Left colon (tissue), 2 donors: Measurements from ENCODE around the gene ETFBKMT. TPM values are rescaled to one million over a fixed set of nuclear protein-coding genes. Genes with fewer than 3 reads are reported as not detected.

ENCODE experiments used
- ATAC-seq: fragments of 200-7000 bp; cut with Tn5 transposase; one replicate; pipeline ENCODE4 v1.9.1; 2020; ENCODE audit warnings: mild to moderate bottlenecking, moderate library complexity
- DNase-seq, 2 donors: peaks; one replicate each; pipeline ENCODE4 v3.0.0-alpha.2; 2020
- intact Hi-C, 2 donors: fragments of 100-400 bp; cut with DNase I in 1 of 2; cut with micrococcal nuclease in 1 of 2; formaldehyde crosslinking; loops; one replicate each; pipeline versions ENCODE4 v1.11.2 to v1.14.0; 2022; cut with DNase I, micrococcal nuclease
- long read RNA-seq: library from polyadenylated mRNA; unstranded; transcript quantifications from one replicate; pipeline ENCODE4 v2.0.0, GENCODE V29; 2021
- total RNA-seq, 2 donors: library from RNA; stranded (reverse); fragmentation: NEBNext Ultra II Directional; extraction: Animal tissue kit (Norgen Biotek cat#: 25700); gene quantifications; one replicate each; pipeline ENCODE4 v1.2.1, GENCODE V29; 2021
- donor health status: DM: no; HTN: no; CAD: no.
- donor health status: DM: yes; HTN: yes; CAD: no.

Gene ETFBKMT, protein sequence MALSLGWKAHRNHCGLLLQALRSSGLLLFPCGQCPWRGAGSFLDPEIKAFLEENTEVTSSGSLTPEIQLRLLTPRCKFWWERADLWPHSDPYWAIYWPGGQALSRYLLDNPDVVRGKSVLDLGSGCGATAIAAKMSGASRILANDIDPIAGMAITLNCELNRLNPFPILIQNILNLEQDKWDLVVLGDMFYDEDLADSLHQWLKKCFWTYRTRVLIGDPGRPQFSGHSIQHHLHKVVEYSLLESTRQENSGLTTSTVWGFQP
- 1 to 10 TPM; 2.9 to 5.2 TPM for total RNA-seq
- long read RNA-seq, result 0 reads

DNA sequence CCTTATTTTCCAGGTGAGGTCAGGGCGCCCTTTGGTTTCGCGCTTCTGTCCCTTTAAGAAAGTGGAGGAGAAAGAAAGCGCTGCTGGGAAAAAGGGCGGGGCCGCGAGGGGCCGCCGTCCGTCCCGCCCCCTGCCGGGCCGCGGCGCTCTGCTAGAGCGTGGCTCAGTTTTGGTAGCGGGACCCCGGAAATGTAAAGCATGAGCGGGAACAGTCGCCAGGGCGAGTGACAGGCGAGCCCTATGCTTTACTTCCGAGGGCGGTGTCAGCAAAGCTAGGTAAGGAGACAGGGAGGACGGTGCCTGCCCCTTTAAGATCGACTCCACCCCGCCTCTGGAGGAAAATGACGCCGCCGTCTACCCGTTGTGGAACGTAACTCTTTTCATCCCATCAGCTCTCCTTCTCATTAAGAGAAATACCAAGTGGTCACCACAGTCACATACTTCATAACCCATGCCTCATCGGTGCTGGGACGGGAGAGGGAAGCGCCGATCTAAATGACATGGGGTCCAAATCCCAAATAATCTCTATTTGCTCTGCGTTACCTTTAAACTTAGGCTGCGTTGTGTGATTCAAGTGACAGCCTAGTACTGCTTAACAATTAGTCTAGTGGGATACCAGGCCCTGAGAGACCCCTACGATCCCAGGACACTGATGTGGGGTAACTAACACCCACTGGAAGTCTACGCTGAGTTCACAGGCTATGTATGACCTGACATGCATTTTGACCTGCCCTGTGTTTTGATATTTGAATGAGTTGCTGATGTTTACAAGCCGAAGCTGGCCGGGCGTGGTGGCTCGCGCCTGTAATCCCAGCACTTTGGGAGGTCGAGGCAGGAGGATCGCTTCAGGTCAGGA lies at the start of gene ETFBKMT:
TSS of gene ETFBKMT (plus strand) at position 602 of the 856 bp plus-strand sequence. CDS start 2,266 bp downstream, outside the sequence.
- peak; percentile 94 for ATAC-seq
- intact Hi-C loops, result loop anchor here in 1 of 2 donors (10.0 kb wide), 1 partner anchor 645 kb away; no protein-coding TSS in a partner anchor
- DNase-seq, result peak; percentile 91 to 95

DNA sequence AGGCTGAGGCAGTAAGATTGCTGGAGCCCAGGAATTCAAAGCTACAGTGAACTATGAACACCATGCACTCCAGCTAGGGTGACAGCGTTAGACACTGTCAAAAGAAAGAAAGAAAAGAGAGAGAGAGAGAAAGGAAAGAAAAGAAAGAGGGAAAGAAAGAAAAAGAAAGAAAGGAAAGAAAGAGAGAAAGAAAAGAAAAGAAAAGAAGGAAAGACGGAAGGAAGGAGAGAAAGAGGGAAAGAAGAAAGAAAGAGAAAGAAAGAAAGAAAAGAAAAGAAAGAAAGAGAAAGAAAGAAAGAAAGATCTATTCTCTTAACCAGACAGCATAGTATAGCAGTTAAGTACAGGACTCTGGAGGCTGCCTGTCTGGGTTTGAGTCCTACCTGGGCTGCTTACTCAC lies 46.7 kb upstream of the ETFBKMT start:
- ATAC-seq (no peak), DNase-seq (no peak)
- intact Hi-C loops, result no loop called here

DNA sequence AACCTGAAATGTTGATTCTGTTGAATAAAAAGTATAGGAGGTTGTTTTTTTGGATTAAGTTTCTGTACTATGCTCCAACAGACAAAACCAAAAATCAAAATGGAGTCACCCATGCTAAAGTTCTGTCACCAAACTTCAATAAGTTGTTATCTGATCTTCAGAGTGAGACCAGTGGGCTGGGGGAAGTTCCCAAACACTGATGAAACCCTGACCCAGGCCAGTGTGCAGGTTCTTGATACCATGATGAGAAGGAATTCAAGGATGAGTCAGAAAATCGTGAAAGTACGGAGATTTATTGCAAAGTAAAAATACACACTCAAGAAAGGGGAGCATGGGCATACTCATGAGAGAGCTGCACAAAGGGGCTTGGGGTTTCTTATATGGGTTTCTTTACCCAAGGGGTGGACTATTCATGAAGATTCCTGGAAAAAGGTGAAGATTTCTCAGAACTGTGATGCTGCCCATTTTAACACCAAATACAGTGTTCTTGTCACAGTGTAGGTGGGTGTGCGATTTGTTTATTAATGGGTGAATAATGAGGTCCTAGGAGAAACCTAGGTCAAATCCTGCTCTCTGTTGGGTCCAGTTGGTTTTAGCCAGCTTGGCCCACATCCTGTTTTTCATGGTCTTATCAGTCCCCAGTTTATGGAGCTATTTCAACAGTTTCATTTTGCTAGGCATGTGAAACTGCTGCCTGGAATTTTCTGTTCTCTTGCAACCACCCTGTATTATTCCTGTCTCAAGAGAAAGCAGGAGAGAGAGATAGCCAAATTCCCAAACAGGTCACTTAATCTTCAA lies 41.1 kb upstream of the ETFBKMT start:
- ATAC-seq (no peak), DNase-seq (no peak)
- intact Hi-C loops, result no loop called here

DNA sequence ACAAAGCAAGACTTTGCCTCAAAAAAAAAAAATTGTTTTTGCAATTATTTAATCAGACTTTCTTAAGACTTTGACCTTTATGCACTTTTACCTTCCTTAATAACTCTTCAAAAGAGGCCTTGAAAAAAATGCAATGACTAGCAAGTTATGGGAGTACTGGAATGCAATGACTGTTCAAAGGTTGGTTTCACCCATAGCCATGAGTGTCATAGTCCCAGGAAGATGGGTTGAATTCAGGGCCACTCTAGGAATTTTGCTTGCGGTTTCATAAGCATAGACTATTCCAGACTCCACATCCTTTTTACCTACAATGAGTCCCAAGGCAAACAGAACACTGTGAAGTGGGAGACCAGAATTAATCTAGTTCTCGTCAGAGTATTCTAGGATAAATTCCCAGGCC lies 39.2 kb upstream of the ETFBKMT start:
- DNase-seq (no peak), ATAC-seq (peak; percentile 98)
- intact Hi-C loops, result no loop called here

DNA sequence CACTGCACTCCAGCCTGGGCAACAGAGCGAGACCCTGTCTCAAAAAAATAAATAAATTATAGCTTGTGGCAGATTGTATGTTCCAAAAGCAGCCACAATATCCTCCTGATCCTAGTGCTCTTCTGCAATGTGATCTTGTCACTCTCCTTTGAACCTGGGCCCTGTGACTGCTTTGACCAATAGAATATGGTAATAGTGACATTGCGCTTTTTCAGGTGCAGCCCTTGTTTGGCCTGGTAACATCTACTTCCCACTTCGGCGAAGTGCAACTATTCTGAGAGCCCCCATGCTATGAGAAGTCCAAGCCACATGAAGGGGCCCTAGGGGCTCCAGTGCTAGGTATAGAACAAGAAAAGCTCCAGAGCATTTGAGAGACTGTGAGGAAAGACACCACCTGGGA lies 37.5 kb upstream of the ETFBKMT start:
- DNase-seq, result no peak

DNA sequence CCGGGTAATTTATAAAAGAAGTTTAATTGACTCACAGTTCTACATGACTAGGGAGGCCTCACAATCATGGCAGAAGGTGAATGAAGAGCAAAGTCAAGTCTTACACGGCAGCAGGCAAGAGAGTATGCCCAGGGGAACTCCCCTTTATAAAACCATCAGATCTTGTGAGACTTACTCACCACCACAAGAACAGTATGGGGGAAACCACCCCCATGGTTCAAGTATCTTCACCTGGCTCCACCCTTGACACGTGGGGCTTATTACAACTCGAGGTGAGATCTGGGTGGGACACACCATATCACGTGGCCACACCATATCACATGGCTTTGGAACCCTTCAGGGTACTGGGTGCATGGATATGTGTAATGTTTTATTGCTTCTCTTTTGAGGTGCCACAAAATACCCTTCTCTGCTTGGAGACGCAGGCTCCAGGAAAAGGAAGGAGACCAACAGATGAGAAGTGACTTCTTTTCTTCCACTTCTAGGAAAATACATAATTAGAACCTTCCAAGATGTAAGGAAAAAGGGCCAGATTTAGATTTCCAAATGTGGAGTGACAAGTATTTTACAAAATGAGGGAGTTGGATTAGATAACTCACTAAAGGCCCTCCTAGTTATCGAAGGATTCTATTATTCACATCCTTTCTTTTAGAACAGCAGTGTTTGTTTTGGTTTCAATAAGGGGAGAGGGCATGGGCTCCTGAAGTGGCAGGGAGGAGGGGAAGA lies 33.1 kb upstream of the ETFBKMT start:
- ATAC-seq (peak; percentile 46), DNase-seq (no peak)
- intact Hi-C loops, result no loop called here

More for the DNA sequence above, 37.5 kb upstream of the ETFBKMT start:
- intact Hi-C loops, result no loop called here
- no peak for ATAC-seq

DNA sequence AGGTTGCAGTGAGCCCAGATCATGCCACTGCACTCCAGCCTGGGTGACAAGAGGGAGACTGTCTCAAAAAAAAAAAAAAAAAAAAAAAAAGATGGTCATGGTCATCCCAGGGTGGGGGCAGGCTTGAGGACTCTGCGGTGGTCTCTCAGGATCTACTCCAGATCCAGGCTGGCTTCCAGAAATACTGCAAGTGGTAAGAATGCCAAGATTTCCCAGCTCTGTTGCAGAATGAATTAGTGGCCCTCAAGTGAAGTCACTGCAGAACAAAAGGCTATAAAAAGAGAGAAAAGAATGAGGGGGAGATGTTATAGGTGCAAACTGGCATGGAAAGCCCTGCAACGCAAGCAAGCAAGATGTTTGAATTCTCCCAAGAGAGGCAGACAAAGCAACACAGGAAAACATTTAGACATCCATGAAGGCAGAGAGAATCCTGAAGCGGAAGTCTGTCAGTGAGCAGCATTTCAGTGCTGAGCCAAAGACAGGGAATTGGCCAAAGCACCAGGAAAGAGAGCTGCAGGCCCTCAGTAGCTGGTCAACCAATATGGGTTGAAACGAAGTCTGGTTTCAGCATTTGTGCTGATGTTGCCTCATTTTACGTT lies 31.9 kb upstream of the ETFBKMT start:
- intact Hi-C loops, result no loop called here
- ATAC-seq (no peak), DNase-seq (no peak)

DNA sequence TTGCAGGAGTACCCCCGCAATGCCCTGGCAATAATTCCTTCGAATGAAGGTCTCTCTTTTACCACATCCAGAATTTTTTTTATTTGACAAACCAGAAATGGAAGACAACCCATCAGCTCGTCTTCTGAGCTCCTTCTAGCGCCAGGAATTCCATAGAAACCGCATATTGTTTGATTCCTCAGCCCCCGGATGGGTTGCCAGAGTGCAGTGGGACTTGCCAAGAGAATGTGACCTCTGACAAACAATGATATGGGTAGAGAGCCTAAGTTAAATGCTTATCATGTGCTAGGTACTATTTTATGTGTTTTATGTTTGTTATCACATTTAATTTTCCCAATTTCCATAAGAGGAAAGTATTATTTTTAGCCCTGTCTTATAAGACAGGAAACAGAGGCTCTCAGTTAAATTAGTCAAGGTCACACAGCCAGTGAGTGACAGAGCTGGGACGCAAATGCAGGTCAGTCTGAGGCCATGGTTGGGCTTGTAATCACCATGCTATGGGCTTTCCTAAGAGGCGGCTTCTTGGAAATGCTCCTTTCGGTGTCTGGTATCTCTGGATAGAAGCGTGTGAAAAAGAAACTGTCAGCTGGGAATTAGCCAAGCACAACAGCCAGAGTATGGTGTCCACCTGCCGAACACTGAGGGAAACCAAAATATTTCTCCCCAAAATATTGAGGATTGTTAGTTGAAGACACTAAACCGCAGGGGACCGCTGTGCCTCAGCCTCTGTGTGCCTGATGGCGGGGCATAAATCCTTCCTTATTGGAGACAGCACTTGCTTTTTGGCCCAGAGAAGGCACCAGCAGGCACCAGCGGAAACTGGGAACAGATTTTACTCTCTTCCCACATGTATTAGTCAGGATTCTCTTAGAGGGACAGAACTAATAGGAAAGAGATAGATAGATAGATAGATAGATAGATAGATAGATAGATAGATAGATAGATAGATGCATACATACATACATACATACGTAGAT lies 29.4 kb upstream of the ETFBKMT start:
- ATAC-seq, result no peak
- intact Hi-C loops, result loop anchor here in 1 of 2 donors (10.0 kb wide), 1 partner anchor 375 kb away; no protein-coding TSS in a partner anchor
- DNase-seq, result no peak

DNA sequence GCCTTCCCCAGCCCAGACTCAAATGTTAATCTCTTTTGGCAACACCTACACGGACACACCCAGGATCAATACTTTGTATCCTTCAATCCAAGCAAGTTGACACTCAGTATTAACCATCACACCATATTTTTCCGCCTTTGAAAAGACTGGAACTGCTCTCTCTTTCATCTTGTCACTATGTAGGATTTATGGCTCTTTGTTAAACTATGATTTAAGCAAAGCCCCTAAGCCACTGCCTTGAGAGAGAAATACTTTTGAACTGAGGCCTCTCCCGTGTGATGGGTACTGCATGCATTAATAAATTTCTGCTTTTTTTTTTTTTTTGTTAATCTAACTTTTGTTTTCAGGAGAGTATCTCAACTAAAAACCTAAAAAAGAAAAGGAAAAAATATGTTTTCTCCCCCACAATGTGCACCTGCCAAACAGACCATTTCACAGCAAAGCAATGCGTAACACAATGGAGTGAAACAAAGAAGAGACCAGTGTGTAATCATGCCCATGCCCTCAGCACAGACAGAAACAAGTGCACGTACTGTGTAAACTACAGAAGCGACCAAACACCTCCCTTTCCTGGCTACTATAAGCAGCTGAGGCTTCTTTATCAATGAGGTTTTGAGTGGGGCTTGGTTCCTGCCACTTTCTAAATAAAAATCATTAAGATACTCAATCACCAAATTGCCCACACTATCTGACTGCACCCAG lies 28.3 kb upstream of the ETFBKMT start:
- intact Hi-C loops, result loop anchor here in 1 of 2 donors (10.0 kb wide), 1 partner anchor 376 kb away; no protein-coding TSS in a partner anchor
- DNase-seq (no peak), ATAC-seq (no peak)

DNA sequence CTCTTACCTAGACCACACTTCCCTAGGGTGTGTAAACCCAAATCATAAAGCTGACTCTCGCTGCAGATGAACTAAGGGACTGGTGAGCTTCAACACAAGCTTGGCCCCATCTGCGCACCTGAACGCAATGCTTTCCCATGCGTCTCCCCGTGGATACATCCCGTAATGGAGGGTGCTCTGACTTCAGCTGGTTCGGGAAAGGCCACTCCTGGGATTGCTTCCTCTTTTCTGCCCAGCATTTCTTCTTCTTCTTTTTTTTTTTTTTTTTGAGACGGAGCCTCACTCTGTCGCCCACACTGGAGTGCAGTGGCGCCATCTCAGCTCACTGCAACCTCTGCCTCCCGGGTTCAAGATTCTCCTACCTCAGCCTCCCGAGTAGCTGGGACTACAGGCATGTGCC lies 27.7 kb upstream of the ETFBKMT start:
- DNase-seq (no peak), ATAC-seq (no peak)
- intact Hi-C loops, result loop anchor here in 1 of 2 donors (10.0 kb wide), 1 partner anchor 377 kb away; no protein-coding TSS in a partner anchor

DNA sequence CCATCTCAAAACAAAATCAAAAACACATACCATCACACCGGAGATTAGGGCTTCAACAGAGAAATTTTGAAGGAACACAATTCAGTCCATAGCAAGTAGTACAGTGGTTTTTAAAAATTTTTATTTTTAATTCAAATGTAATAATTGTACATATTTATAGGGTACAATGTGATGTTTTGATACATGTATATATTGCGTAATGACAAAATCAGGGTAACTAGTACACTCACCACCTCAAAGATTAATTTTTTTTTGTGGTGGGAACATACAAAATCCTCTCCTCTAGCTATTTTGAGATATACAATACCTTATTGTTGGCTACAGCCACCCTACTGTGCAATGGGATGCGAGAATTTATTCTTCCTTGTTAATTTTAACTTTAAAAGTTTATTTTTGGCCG lies 26.0 kb upstream of the ETFBKMT start:
- intact Hi-C loops, result loop anchor here in 1 of 2 donors (10.0 kb wide), 1 partner anchor 379 kb away; no protein-coding TSS in a partner anchor

DNA sequence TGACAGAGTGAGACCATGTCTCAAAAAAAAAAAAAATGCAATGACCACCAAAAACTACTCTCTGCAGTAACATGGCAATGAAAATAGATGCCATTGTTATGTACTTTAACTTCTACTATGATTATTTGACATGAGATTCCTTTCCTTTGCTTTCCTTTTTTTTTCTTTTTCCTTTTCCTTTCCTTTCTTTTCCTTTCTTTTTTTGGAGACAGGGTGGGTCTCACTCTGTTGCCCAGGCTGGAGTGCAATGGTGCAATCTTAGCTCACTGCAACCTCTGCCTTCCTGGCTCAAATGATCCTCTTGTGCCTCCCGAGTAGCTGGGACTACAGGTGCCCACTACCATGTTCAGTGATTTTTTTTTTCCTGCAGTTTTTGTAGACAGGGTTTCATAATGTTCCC lies 24.9 kb upstream of the ETFBKMT start:
- ATAC-seq (no peak), DNase-seq (no peak)
- intact Hi-C loops, result loop anchor here (5.0 to 10.0 kb wide), 2 partner anchors 227 to 380 kb away; no protein-coding TSS in a partner anchor

More for the DNA sequence above, 26.0 kb upstream of the ETFBKMT start:
- no peak for DNase-seq
- ATAC-seq, result no peak

DNA sequence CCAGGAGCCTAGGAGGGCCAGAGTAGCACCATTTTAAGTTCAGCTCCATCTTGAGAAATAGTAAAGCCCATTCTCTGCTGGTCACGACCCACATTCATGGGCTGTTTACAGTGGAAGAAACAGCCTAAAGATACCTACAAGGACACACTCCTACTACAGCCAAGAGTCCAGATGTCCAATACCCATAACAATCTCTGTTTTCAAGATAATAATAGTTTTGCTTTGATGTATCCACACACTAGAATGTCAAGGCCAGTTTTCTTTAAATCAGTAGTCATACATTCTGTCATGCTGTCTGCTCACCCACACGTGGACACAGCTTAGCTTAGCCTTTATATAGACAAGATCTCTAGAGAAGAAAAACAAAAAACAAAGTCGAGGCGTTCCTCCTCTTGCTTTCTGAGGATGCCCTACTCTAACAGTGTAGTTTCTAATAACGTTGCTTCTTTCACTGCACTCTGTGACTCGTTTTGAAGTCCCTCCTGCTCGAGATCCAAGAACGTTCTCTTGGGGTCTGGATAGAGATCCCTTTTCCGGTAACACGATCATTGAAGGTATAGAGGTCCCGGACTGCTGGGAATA lies 17.9 kb upstream of the ETFBKMT start:
- DNase-seq, result no peak
- intact Hi-C loops, result no loop called here
- no peak for ATAC-seq

DNA sequence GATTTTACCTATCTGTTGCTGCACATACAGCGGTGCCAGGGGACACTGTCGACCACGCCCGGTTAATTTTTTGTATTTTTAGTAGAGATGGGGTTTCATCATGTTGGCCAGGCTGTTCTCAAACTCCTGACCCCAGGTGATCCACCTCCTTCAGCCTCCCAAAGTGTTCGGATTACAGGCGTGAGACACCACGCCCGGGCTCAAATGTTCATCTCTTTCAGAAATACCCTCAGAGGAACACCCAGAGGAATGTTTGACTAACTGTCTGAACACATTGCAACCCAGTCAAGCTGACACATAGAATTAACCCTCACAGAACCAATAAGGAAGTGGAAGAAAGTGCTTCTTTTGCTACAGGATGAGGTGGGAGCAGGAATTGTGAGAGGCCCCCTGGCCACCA lies 15.0 kb upstream of the ETFBKMT start:
- no peak for DNase-seq
- intact Hi-C loops, result no loop called here

DNA sequence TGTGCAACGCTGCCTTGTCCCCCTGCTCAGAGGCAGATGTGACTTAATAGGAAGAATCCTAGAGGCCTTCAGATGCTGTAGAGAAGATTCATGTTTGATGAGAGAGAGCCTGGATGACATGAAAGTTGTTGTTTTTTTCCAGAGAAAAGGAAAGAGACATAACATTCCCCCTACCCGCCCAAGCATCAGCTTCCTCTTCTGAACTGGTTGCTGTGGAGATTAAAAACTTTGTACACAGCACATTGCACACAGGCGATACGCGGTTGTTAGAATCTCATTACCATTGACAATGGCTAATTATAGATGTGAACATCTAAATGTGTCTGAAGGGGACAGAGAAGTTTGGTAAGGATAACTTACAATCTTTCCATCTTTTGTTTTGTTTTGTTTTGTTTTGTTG lies 13.6 kb upstream of the ETFBKMT start:
- DNase-seq (no peak), ATAC-seq (no peak)
- intact Hi-C loops, result no loop called here

More for the DNA sequence above, 15.0 kb upstream of the ETFBKMT start:
- ATAC-seq, result no peak

DNA sequence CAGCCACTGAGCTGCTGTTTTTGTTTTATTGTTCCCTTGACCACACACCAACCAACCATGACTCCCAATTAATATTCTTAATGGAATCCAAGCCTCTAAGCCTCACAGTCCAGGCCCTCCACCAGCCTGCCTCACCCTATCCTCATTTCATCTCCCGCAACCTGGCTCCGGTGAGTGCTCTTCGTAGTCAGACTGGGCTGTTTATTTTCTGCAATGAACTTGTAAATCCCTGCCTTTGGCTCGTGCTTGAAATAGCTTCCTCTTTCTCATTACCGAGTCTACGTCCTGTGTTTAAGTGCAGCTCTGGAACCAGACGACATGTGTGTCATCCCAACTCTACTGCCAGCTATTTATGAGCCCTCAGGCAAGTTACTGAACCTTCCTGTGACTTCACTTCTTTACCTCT lies 12.4 kb upstream of the ETFBKMT start:
- intact Hi-C loops, result no loop called here
- DNase-seq (no peak), ATAC-seq (peak; percentile 46)
